ENCODE measurements around the gene RELL1. TPM values are rescaled to one million over a fixed set of nuclear protein-coding genes. Genes with fewer than 3 reads are reported as not detected.
"Not testable (repeated sequence)": the region's sequence is repeated elsewhere in the genome, so short reads cannot be mapped to it uniquely, and the experiment has no call there.

The RELL1 gene
- total RNA-seq, 1 experiment from 2014 or later, result 45.3 TPM

DNA sequence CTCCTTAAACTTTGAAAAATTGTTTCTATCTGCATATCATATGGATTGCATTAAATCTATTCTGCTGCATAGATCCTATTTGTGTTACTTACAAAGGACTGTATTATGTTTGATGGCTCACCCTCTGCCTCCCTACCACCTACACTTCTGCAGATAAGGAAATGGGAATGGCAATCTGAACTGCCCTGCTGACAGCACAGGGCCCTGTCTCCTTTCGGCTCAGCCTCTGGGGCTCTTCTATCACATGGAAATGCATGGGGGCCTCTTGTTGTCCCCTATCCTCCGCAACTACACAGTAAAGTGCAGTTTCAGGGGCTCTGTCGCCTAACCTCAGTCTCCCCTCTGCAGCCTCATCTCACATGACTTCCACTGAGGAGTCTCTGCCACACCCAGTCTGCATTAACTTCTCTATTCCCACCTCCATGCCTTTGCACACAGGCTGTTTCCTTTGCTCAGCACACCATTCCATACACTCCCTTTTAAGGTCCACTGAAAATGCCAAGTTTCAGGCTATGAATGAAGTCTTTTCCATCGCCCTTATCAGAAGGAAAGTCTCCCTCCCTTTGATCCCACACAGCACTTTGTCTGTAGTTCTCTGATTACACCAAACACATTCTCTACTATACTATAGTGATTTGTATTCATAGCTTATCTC, 12.5 kb downstream of the RELL1 start:
- Histone ChIP-seq H3K4me3 (ENCODE audit: low read depth, low read length) (no peak overlapping the region), H3K4me1 (peaks cover 84% of the 10 kb centered on the region), H3K36me3 (ENCODE audit: control insufficient read depth, insufficient read depth, low read length) (peaks cover 2% of the 10 kb centered on the region; the same call in 1 of the 2 replicates), H3K9me3 (no peaks in the 10 kb centered on the region), H3K27me3 (replicated peaks; ENCODE audit: control insufficient read depth, insufficient read depth, low read length) (no peaks in the 10 kb centered on the region)
- Mint-ChIP-seq H3K4me1 (ENCODE audit: low read depth, unreplicated experiment) (peaks cover 38% of the 10 kb centered on the region), H3K27me3 (ENCODE audit: insufficient read depth, unreplicated experiment) (no peaks in the 10 kb centered on the region), H3K36me3 (ENCODE audit: insufficient read depth, unreplicated experiment) (no peaks in the 10 kb centered on the region), H3K4me3 (ENCODE audit: unreplicated experiment) (peak overlapping the region; percentile 23), H3K27ac (ENCODE audit: unreplicated experiment) (peak overlapping the region; percentile 72), H3K9me3 (ENCODE audit: unreplicated experiment) (no peaks in the 10 kb centered on the region)
- TF ChIP-seq CTCF (IDR thresholded peaks at IDR 0.05; ENCODE audit: insufficient read depth in 1 of 2, low read depth in 1 of 2, low read length in 1 of 2, severe bottlenecking in 1 of 2, unreplicated experiment in 1 of 2), result no peak
- ChIA-PET CTCF (interaction anchor here (1.1 kb wide), 1 partner anchor 72 kb away, joined by 3 read pairs; no protein-coding TSS in a partner anchor), POLR2A (no interaction called here)
- intact Hi-C loops (cut with micrococcal nuclease; ENCODE audit: unreplicated experiment), result no loop called here
- BruUV-seq (replicated peaks), result no TSS peak
- peak; percentile 24 to 39 for DNase-seq

DNA sequence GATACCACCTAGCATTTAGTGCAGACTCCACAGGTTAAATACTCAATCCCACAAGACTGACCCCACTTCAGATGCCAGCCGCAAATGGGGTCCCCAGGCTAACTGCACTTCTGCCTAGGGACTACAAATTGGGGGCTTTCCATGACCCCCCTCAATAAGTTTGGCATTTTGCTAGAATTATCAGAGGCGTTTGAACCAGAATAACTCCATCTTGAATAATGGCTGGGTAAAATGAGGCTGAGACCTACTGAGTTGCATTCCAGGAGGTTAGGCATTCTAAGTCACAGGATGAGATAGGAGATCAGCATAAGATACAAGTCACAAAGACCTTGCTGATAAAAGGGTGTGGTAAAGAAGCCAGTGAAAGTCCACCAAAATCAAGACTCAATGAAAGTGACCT, 15.1 kb downstream of the RELL1 start:
- H3K36me3 ChIP-seq (ENCODE audit: control insufficient read depth, insufficient read depth, low read length), result no peaks in the 10 kb centered on the region
- Mint-ChIP-seq H3K36me3 (ENCODE audit: insufficient read depth, unreplicated experiment) (no peaks in the 10 kb centered on the region), H3K4me3 (ENCODE audit: unreplicated experiment) (no peak overlapping the region), H3K27ac (ENCODE audit: unreplicated experiment) (no peak overlapping the region), H3K9me3 (ENCODE audit: unreplicated experiment) (no peaks in the 10 kb centered on the region), H3K4me1 (ENCODE audit: low read depth, unreplicated experiment) (peaks cover 38% of the 10 kb centered on the region), H3K27me3 (ENCODE audit: insufficient read depth, unreplicated experiment) (no peaks in the 10 kb centered on the region)
- DNase-seq, result no peak
- H3K4me3 ChIP-seq (ENCODE audit: low read depth, low read length), result no peak overlapping the region
- no TSS peak for BruUV-seq (replicated peaks)
- POLR2A ChIA-PET, result no interaction called here
- TF ChIP-seq CTCF (IDR thresholded peaks at IDR 0.05; ENCODE audit: insufficient read depth in 1 of 2, low read depth in 1 of 2, low read length in 1 of 2, severe bottlenecking in 1 of 2, unreplicated experiment in 1 of 2), result no peak
- CTCF ChIA-PET, result no interaction called here
- H3K9me3 ChIP-seq, result no peaks in the 10 kb centered on the region
- intact Hi-C loops (cut with micrococcal nuclease; ENCODE audit: unreplicated experiment), result no loop called here
- peaks cover 77% of the 10 kb centered on the region for H3K4me1 ChIP-seq
- no peaks in the 10 kb centered on the region for H3K27me3 ChIP-seq (replicated peaks; ENCODE audit: control insufficient read depth, insufficient read depth, low read length)

GRCh38 chr4:37670249-37670648, 15.9 kb downstream of the RELL1 start:
- H3K9me3 Mint-ChIP-seq (ENCODE audit: unreplicated experiment), result no peaks in the 10 kb centered on the region
- H3K27me3 Mint-ChIP-seq (ENCODE audit: insufficient read depth, unreplicated experiment), result no peaks in the 10 kb centered on the region
- H3K27me3 ChIP-seq (replicated peaks; ENCODE audit: control insufficient read depth, insufficient read depth, low read length), result no peaks in the 10 kb centered on the region
- no peak for DNase-seq
- H3K36me3 Mint-ChIP-seq (ENCODE audit: insufficient read depth, unreplicated experiment), result peaks cover 4% of the 10 kb centered on the region
- CTCF ChIA-PET, result no interaction called here
- H3K36me3 ChIP-seq (ENCODE audit: control insufficient read depth, insufficient read depth, low read length), result no peaks in the 10 kb centered on the region
- peaks cover 43% of the 10 kb centered on the region for H3K4me1 Mint-ChIP-seq (ENCODE audit: low read depth, unreplicated experiment)
- no peak for TF ChIP-seq CTCF (IDR thresholded peaks at IDR 0.05; ENCODE audit: insufficient read depth in 1 of 2, low read depth in 1 of 2, low read length in 1 of 2, severe bottlenecking in 1 of 2, unreplicated experiment in 1 of 2)
- POLR2A ChIA-PET, result no interaction called here
- no peak overlapping the region for H3K27ac Mint-ChIP-seq (ENCODE audit: unreplicated experiment)
- H3K4me3 Mint-ChIP-seq (ENCODE audit: unreplicated experiment), result no peak overlapping the region
- no peak overlapping the region for H3K4me3 ChIP-seq (ENCODE audit: low read depth, low read length)
- no peaks in the 10 kb centered on the region for H3K9me3 ChIP-seq
- peaks cover 77% of the 10 kb centered on the region for H3K4me1 ChIP-seq
- intact Hi-C loops (cut with micrococcal nuclease; ENCODE audit: unreplicated experiment), result no loop called here
- no TSS peak for BruUV-seq (replicated peaks)

GRCh38 chr4:37669124-37669523, 17.1 kb downstream of the RELL1 start:
- DNase-seq; BruUV-seq (replicated peaks); H3K36me3 Mint-ChIP-seq (ENCODE audit: insufficient read depth, unreplicated experiment); H3K9me3 Mint-ChIP-seq (ENCODE audit: unreplicated experiment); H3K27ac Mint-ChIP-seq (ENCODE audit: unreplicated experiment); POLR2A ChIA-PET; CTCF ChIA-PET; intact Hi-C loops (cut with micrococcal nuclease; ENCODE audit: unreplicated experiment); H3K4me3 Mint-ChIP-seq (ENCODE audit: unreplicated experiment); H3K27me3 Mint-ChIP-seq (ENCODE audit: insufficient read depth, unreplicated experiment); H3K4me3 ChIP-seq (ENCODE audit: low read depth, low read length); H3K27me3 ChIP-seq (replicated peaks; ENCODE audit: control insufficient read depth, insufficient read depth, low read length); H3K36me3 ChIP-seq (ENCODE audit: control insufficient read depth, insufficient read depth, low read length); H3K9me3 ChIP-seq: not testable (repeated sequence)
- peaks cover 33% of the 10 kb centered on the region for H3K4me1 Mint-ChIP-seq (ENCODE audit: low read depth, unreplicated experiment)
- peaks cover 72% of the 10 kb centered on the region for H3K4me1 ChIP-seq

All from Caco-2 (cell line).